Endothelial cell of umbilical vein (primary cell): ENCODE measurements around the gene TEX264. TPM values are rescaled to one million over a fixed set of nuclear protein-coding genes. Genes with fewer than 3 reads are reported as not detected.
A peak's percentile ranks its signal among the peaks of the same experiment; 100 is the strongest.

Experiments used
- BruUV-seq: library from RNA; stranded (reverse); fragments of 400-500 nt; replicated peaks from 2 replicates; lab custom pipeline; 2021; lab: Mats Ljungman, UMichigan
- CTCF ChIA-PET: fragments of 300-600, 350-600 bp; sonication (Branson Sonifier 250); formaldehyde crosslinking; loops from one replicate; lab custom pipeline; 2021; ENCODE audit warnings: antibody characterized with exemption, inconsistent platforms; lab: Charles Lee
- POLR2A ChIA-PET: fragments of 300-600, 350-600 bp; sonication (Branson Sonifier 250); formaldehyde crosslinking; loops from one replicate; lab custom pipeline; 2021; ENCODE audit warnings: antibody characterized with exemption, inconsistent platforms; lab: Charles Lee
- DNase-seq: peaks from one replicate; pipeline ENCODE4 v3.0.0-alpha.2; 2011; ENCODE audit warnings: low read depth, low spot score
- FAIRE-seq: peaks from 2 replicates; lab custom pipeline; 2011; peaks lifted over from hg19 to GRCh38; lab: Jason Lieb, UNC
- H2AFZ ChIP-seq: 2 replicates; pipeline ENCODE4 v1.6.0; 2012; ENCODE audit warnings: low read depth, low read length, control low read depth, inconsistent platforms
- H3K27ac ChIP-seq: 2 replicates; pipeline ENCODE4 v1.5.1; 2011; ENCODE audit warnings: low read depth, mild to moderate bottlenecking, control low read depth, low read length, moderate library complexity; ENCODE audit not compliant: insufficient read depth
- H3K27me3 ChIP-seq, 2 experiments: 2 replicates each; pipeline versions ENCODE4 v1.6.0 to v1.6.1; 2011; ENCODE audit warnings: low read length in 2 of 2, mixed read lengths in 1 of 2; ENCODE audit not compliant: control insufficient read depth in 2 of 2, insufficient read depth in 2 of 2
- H3K36me3 ChIP-seq, 2 experiments: 2 replicates in 1 of 2; 3 replicates in 1 of 2; pipeline ENCODE4 v1.5.1; 2011; ENCODE audit warnings: low read length in 2 of 2, mild to moderate bottlenecking in 1 of 2, moderate library complexity in 1 of 2; ENCODE audit not compliant: control insufficient read depth in 2 of 2, insufficient read depth in 2 of 2; ENCODE audit errors: extremely low read depth in 1 of 2
- H3K4me1 ChIP-seq: 3 replicates; pipeline ENCODE4 v1.5.1; 2011; ENCODE audit warnings: mild to moderate bottlenecking, low read length; ENCODE audit not compliant: control insufficient read depth, insufficient read depth; ENCODE audit errors: extremely low read depth
- H3K4me2 ChIP-seq: 2 replicates; pipeline ENCODE4 v1.6.1; 2011; ENCODE audit warnings: low read length, control low read depth, mixed read lengths; ENCODE audit not compliant: insufficient read depth
- H3K4me3 ChIP-seq, 3 experiments: fragments of 200-600 bp in 1 of 3; sonication (generic), shearing (Covaris generic) in 1 of 3; replicated peaks in 1 of 3; 2 replicates each; pipeline ENCODE4 v1.5.1; 2011 to 2016; ENCODE audit warnings: control low read depth in 3 of 3, low read length in 3 of 3, mild to moderate bottlenecking in 2 of 3, inconsistent platforms in 1 of 3, low read depth in 1 of 3, moderate library complexity in 1 of 3; ENCODE audit not compliant: insufficient read depth in 1 of 3
- H3K79me2 ChIP-seq: 2 replicates; pipeline ENCODE4 v1.6.0; 2012; ENCODE audit warnings: low read length, inconsistent platforms; ENCODE audit not compliant: control insufficient read depth, insufficient read depth
- H3K9ac ChIP-seq: replicated peaks from 2 replicates; pipeline ENCODE3; 2011; ENCODE audit warnings: low read length, control low read depth; ENCODE audit not compliant: insufficient read depth; ENCODE audit errors: extremely low read depth
- H3K9me1 ChIP-seq: replicated peaks from 3 replicates; pipeline ENCODE4 v1.6.0; 2011; ENCODE audit warnings: mild to moderate bottlenecking, low read length; ENCODE audit not compliant: control insufficient read depth, insufficient read depth; ENCODE audit errors: extremely low read depth
- H3K9me3 ChIP-seq: replicated peaks from 2 replicates; pipeline ENCODE4 v1.5.1; 2012; ENCODE audit warnings: low read length, inconsistent platforms; ENCODE audit not compliant: control insufficient read depth, insufficient read depth
- H4K20me1 ChIP-seq: replicated peaks from 2 replicates; pipeline ENCODE3; 2011; ENCODE audit warnings: mild to moderate bottlenecking, low read length; ENCODE audit not compliant: control insufficient read depth, insufficient read depth; ENCODE audit errors: extremely low read depth
- dilution Hi-C: fragments of 300-500 bp; cut with MboI; formaldehyde crosslinking; loops from one replicate; pipeline ENCODE4 v1.15.0; 2019; ENCODE audit warnings: low sequenced_read_pairs; ENCODE audit not compliant: extremely low pct_ligation_motif_present
- intact Hi-C: fragments of 100-400 bp; cut with micrococcal nuclease; formaldehyde crosslinking; loops from one replicate; pipeline ENCODE4 v1.10.0; 2022
- polyA plus RNA-seq, 4 experiments: library from polyadenylated mRNA; depleted of rRNA in 3 of 4; stranded (reverse) in 3 of 4; unstranded in 1 of 4; fragments of >200 nt; gene quantifications; 2 replicates each; pipeline versions ENCODE4 v1.2.1 to v1.2.3, GENCODE V29; 2011 to 2012; ENCODE audit warnings: missing spikeins in 1 of 4
- total RNA-seq: library from RNA; stranded (reverse); gene quantifications from 2 replicates; pipeline ENCODE4 v1.2.3, GENCODE V29; 2021
- TF ChIP-seq, protein P1 (sequence below): IDR thresholded peaks from 2 replicates; pipeline ENCODE4 v1.6.1; 2011; ENCODE audit not compliant: insufficient read depth, insufficient read length
- TF ChIP-seq, protein P2 (sequence below), 2 donors: IDR thresholded peaks; 1 replicate in 1 of 2; 2 replicates in 1 of 2; pipeline ENCODE4 v1.5.1; 2011; ENCODE audit warnings: low read length in 2 of 2, mild to moderate bottlenecking in 2 of 2, moderate library complexity in 2 of 2, control low read depth in 1 of 2, inconsistent platforms in 1 of 2, low read depth in 1 of 2; ENCODE audit not compliant: insufficient read depth in 1 of 2; ENCODE audit errors: extremely low read depth in 1 of 2

The TEX264 gene
- total and polyA plus RNA-seq, 2 donors (not counting 3 experiments of a cell fraction or from before 2014, with no cell fraction given), result 29.0 to 89.7 TPM

DNA sequence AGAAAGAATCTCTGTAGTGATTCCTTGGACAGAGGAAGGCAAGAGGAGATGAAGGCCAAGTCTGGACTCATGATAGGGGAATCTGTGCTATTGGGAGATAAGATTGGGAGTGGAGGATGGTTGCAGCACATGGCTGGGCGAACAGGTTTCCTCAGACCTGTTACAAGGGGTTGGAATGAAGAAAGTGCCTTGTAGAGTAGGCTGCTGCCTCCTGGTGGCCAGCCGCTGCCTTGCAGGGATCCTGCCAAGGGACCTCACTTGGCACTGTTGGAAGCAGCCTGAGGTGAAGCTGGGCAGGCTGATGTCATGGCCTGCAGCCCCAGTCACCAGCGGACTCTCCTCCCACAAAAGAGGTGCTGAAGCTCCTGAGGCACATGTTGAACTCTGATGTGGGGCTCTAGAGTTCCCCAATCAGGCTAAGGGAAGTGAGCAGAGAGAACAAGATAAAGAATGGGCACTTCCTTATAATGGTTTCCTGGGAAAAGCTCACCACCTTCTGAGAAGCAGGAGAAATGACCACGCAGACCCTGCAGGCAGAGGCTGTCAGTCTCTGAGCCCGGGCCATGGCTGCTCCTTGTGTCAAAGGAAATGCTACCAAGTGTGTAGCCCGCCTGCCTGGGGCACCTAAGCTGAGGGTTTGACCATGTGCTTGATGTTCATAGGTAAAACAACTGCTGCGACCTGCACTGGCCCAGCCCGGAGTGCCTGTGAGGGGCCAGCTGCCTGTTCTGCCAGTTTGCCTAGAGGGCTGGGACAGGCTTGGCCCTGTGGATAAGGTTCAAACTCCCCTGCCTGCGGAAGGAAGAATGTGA is 1.6 kb upstream of the TEX264 start:
- CTCF ChIA-PET, result interaction anchor here (0.6 to 6.4 kb wide), 27 partner anchors 9 to 1100 kb away, joined by 3 to 230 read pairs (median 4); partner anchors contain the start of genes DCAF1, GRM2, HEMK1 and MAPKAPK3
- dilution Hi-C loops (no loop called here), intact Hi-C loops (loop anchor here (1.0 to 10.0 kb wide), 4 partner anchors 27 to 1055 kb away; partner anchors contain the start of genes CISH and MAPKAPK3)
- FAIRE-seq (peak; percentile 93), DNase-seq (peak; percentile 86)
- H3K9me1 ChIP-seq, result no peaks in the 10 kb centered on the region
- TF ChIP-seq, protein P1, sequence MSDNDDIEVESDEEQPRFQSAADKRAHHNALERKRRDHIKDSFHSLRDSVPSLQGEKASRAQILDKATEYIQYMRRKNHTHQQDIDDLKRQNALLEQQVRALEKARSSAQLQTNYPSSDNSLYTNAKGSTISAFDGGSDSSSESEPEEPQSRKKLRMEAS, result no peak
- TF ChIP-seq, protein P2, sequence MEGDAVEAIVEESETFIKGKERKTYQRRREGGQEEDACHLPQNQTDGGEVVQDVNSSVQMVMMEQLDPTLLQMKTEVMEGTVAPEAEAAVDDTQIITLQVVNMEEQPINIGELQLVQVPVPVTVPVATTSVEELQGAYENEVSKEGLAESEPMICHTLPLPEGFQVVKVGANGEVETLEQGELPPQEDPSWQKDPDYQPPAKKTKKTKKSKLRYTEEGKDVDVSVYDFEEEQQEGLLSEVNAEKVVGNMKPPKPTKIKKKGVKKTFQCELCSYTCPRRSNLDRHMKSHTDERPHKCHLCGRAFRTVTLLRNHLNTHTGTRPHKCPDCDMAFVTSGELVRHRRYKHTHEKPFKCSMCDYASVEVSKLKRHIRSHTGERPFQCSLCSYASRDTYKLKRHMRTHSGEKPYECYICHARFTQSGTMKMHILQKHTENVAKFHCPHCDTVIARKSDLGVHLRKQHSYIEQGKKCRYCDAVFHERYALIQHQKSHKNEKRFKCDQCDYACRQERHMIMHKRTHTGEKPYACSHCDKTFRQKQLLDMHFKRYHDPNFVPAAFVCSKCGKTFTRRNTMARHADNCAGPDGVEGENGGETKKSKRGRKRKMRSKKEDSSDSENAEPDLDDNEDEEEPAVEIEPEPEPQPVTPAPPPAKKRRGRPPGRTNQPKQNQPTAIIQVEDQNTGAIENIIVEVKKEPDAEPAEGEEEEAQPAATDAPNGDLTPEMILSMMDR (IDR thresholded peaks at IDR 0.05; ENCODE audit: extremely low read depth in 1 of 2, insufficient read depth in 1 of 2, low read depth in 1 of 2, low read length in 2 of 2), result peak; percentile 98
- H3K4me2 ChIP-seq, result no peak overlapping the region
- H3K36me3 ChIP-seq, result peaks cover 0 to 3% of the 10 kb centered on the region in 2 experiments
- H2AFZ ChIP-seq, result no peak overlapping the region
- H3K9me3 ChIP-seq, result no peaks in the 10 kb centered on the region
- POLR2A ChIA-PET, result interaction anchor here (1.7 kb wide), 1 partner anchor 170 kb away, joined by 9 read pairs; the partner anchor contains the start of gene DCAF1
- no peak overlapping the region for H3K4me3 ChIP-seq
- H3K79me2 ChIP-seq, result no peaks in the 10 kb centered on the region
- H3K9ac ChIP-seq, result no peak overlapping the region
- H3K4me1 ChIP-seq, result peaks cover 12% of the 10 kb centered on the region
- no TSS peak for BruUV-seq
- H4K20me1 ChIP-seq, result no peaks in the 10 kb centered on the region
- no peak overlapping the region for H3K27ac ChIP-seq
- H3K27me3 ChIP-seq, result no peaks in the 10 kb centered on the region
